ENCODE measurements around the gene RAB38. TPM values are rescaled to one million over a fixed set of nuclear protein-coding genes. Genes with fewer than 3 reads are reported as not detected.

Gene RAB38
- polyA plus RNA-seq, 1 donor from 2014 or later, result not detected

DNA sequence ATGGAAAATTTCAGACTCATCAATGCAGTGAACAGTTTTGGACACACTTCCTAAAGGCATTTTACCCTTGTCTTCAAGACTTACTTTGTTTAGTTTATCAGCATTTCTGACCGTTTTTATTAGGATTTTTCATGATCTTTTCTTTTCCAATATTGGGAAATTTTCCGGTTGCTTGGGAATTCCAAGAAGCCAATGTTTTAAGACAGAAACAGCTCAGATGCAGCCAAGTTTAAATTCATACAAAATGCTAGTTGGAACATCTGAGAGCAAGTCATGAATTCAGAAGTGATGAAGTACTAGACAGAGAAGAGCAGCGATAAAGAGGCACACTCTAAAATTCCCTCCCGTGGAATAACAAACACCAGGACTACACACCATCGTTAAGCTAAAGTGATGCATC, 68.6 kb downstream of the RAB38 start:
- Histone ChIP-seq H3K4me3 (ENCODE audit: low read length) (peak overlapping the region; percentile 55), H3F3A (ENCODE audit: insufficient read depth, low read length, poor library complexity, severe bottlenecking) (no peaks in the 10 kb centered on the region), H2AFZ (ENCODE audit: low read depth, low read length) (no peak overlapping the region), H3K27me3 (ENCODE audit: insufficient read depth, low read depth, low read length) (no peaks in the 10 kb centered on the region), H4K20me1 (ENCODE audit: insufficient read depth) (no peaks in the 10 kb centered on the region), H3K9me2 (ENCODE audit: insufficient read depth, low read length) (no peaks in the 10 kb centered on the region), H3K9ac (ENCODE audit: low read length) (no peak overlapping the region), H3K4me2 (ENCODE audit: low read length) (no peak overlapping the region), H3K9me3 (ENCODE audit: low read length) (no peaks in the 10 kb centered on the region), H3K27ac (ENCODE audit: low read length) (peak overlapping the region; percentile 97), H3K79me2 (replicated peaks; ENCODE audit: insufficient read depth, low read length) (no peaks in the 10 kb centered on the region), H3K36me3 (ENCODE audit: insufficient read depth, low read length) (no peaks in the 10 kb centered on the region)
- TF ChIP-seq, protein P1, sequence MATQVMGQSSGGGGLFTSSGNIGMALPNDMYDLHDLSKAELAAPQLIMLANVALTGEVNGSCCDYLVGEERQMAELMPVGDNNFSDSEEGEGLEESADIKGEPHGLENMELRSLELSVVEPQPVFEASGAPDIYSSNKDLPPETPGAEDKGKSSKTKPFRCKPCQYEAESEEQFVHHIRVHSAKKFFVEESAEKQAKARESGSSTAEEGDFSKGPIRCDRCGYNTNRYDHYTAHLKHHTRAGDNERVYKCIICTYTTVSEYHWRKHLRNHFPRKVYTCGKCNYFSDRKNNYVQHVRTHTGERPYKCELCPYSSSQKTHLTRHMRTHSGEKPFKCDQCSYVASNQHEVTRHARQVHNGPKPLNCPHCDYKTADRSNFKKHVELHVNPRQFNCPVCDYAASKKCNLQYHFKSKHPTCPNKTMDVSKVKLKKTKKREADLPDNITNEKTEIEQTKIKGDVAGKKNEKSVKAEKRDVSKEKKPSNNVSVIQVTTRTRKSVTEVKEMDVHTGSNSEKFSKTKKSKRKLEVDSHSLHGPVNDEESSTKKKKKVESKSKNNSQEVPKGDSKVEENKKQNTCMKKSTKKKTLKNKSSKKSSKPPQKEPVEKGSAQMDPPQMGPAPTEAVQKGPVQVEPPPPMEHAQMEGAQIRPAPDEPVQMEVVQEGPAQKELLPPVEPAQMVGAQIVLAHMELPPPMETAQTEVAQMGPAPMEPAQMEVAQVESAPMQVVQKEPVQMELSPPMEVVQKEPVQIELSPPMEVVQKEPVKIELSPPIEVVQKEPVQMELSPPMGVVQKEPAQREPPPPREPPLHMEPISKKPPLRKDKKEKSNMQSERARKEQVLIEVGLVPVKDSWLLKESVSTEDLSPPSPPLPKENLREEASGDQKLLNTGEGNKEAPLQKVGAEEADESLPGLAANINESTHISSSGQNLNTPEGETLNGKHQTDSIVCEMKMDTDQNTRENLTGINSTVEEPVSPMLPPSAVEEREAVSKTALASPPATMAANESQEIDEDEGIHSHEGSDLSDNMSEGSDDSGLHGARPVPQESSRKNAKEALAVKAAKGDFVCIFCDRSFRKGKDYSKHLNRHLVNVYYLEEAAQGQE (IDR thresholded peaks at IDR 0.05; ENCODE audit: borderline replicate concordance), result peak; percentile 71
- TF ChIP-seq TAF1 (IDR thresholded peaks at IDR 0.05; ENCODE audit: low read depth) (no peak), RAD21 (conservative IDR thresholded peaks at IDR 0.05) (no peak), MXI1 (conservative IDR thresholded peaks at IDR 0.05; ENCODE audit: poor library complexity, severe bottlenecking) (no peak), SMC3 (conservative IDR thresholded peaks at IDR 0.05; ENCODE audit: poor library complexity) (no peak), POLR2AphosphoS5 (IDR thresholded peaks at IDR 0.05) (no peak), EP300 (conservative IDR thresholded peaks at IDR 0.05; ENCODE audit: poor library complexity, severe bottlenecking) (no peak)
- TF ChIP-seq, protein P2, sequence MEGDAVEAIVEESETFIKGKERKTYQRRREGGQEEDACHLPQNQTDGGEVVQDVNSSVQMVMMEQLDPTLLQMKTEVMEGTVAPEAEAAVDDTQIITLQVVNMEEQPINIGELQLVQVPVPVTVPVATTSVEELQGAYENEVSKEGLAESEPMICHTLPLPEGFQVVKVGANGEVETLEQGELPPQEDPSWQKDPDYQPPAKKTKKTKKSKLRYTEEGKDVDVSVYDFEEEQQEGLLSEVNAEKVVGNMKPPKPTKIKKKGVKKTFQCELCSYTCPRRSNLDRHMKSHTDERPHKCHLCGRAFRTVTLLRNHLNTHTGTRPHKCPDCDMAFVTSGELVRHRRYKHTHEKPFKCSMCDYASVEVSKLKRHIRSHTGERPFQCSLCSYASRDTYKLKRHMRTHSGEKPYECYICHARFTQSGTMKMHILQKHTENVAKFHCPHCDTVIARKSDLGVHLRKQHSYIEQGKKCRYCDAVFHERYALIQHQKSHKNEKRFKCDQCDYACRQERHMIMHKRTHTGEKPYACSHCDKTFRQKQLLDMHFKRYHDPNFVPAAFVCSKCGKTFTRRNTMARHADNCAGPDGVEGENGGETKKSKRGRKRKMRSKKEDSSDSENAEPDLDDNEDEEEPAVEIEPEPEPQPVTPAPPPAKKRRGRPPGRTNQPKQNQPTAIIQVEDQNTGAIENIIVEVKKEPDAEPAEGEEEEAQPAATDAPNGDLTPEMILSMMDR (IDR thresholded peaks at IDR 0.05; ENCODE audit: poor library complexity, severe bottlenecking), result no peak

DNA sequence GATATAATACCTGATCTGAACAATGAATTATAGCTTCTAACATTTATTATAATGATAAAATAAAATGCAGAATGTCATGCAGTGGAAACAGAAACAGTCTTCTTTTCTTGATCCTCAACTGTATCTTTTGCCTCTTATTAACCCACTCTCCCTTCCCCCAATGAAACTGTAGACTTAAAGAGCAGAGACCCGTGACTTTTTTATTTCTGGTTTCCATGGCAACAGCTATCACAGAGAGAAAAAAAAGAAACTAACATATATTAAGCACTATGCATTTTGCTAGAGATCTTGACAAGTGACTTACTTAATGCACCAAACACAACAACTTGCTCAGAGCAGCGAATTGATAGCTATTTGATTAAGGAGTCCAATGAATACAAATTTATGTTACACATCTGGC, 69.3 kb downstream of the RAB38 start:
- Histone ChIP-seq H3K27ac (ENCODE audit: low read length) (peak overlapping the region; percentile 97), H3K9ac (ENCODE audit: low read length) (peak overlapping the region; percentile 62), H2AFZ (ENCODE audit: low read depth, low read length) (peak overlapping the region; percentile 36), H4K20me1 (ENCODE audit: insufficient read depth) (no peaks in the 10 kb centered on the region), H3K9me2 (ENCODE audit: insufficient read depth, low read length) (no peaks in the 10 kb centered on the region), H3K9me3 (ENCODE audit: low read length) (no peaks in the 10 kb centered on the region), H3K27me3 (ENCODE audit: insufficient read depth, low read depth, low read length) (no peaks in the 10 kb centered on the region), H3F3A (ENCODE audit: insufficient read depth, low read length, poor library complexity, severe bottlenecking) (no peaks in the 10 kb centered on the region), H3K4me3 (ENCODE audit: low read length) (peak overlapping the region; percentile 55), H3K36me3 (ENCODE audit: insufficient read depth, low read length) (no peaks in the 10 kb centered on the region), H3K79me2 (replicated peaks; ENCODE audit: insufficient read depth, low read length) (no peaks in the 10 kb centered on the region), H3K4me2 (ENCODE audit: low read length) (peak overlapping the region; percentile 56)
- peak; percentile 86 for TF ChIP-seq EP300 (conservative IDR thresholded peaks at IDR 0.05; ENCODE audit: poor library complexity, severe bottlenecking)
- TF ChIP-seq, protein P1 (IDR thresholded peaks at IDR 0.05; ENCODE audit: borderline replicate concordance), result peak; percentile 51
- peak; percentile 47 for TF ChIP-seq SMC3 (conservative IDR thresholded peaks at IDR 0.05; ENCODE audit: poor library complexity)
- TF ChIP-seq RAD21 (conservative IDR thresholded peaks at IDR 0.05), result peak; percentile 54
- TF ChIP-seq TAF1 (IDR thresholded peaks at IDR 0.05; ENCODE audit: low read depth), result no peak
- no peak for TF ChIP-seq EZH2 (IDR thresholded peaks at IDR 0.05; ENCODE audit: borderline replicate concordance, insufficient read depth, low read length, poor library complexity, severe bottlenecking)

Data from neural cell (in vitro differentiated cells).